ENCODE data around the gene AQP9.
"Not testable (repeated sequence)": the region's sequence is repeated elsewhere in the genome, so short reads cannot be mapped to it uniquely, and the experiment has no call there.

The AQP9 gene

GRCh38 chr15:58189148-58189811 is 51.1 kb downstream of the AQP9 start:
- Histone ChIP-seq H3K27ac (ENCODE audit: low read length) (no peak overlapping the region), H3F3A (ENCODE audit: insufficient read depth, low read length) (no peaks in the 10 kb centered on the region), H4K20me1 (ENCODE audit: insufficient read depth, low read length) (no peaks in the 10 kb centered on the region), H3K79me2 (ENCODE audit: low read length) (no peaks in the 10 kb centered on the region), H3K9me3 (replicated peaks; ENCODE audit: insufficient read depth, low read length) (no peaks in the 10 kb centered on the region), H3K4me1 (ENCODE audit: low read length) (no peaks in the 10 kb centered on the region), H3K27me3 (replicated peaks; ENCODE audit: insufficient read depth, low read length) (no peaks in the 10 kb centered on the region), H3K9ac (ENCODE audit: low read length) (no peak overlapping the region), H3K36me3 (replicated peaks; ENCODE audit: insufficient read depth, low read length) (no peaks in the 10 kb centered on the region), H2AFZ (ENCODE audit: low read length) (no peak overlapping the region), H3K4me3 (ENCODE audit: low read length) (no peak overlapping the region), H3K4me2 (ENCODE audit: low read depth, low read length) (no peak overlapping the region), H3K9me2 (replicated peaks; ENCODE audit: insufficient read depth, low read length) (no peaks in the 10 kb centered on the region)
- no peak for DNase-seq
- TF ChIP-seq EZH2 (optimal IDR thresholded peaks at IDR 0.05; ENCODE audit: low read depth, low read length) (no peak), CTCF (IDR thresholded peaks at IDR 0.05; ENCODE audit: low read length) (no peak), EZH2phosphoT487 (IDR thresholded peaks at IDR 0.05; ENCODE audit: low read length) (no peak)

- no peaks in the 10 kb centered on the region for H4K20me1 ChIP-seq (ENCODE audit: insufficient read depth, low read length)
- H3K27ac ChIP-seq (ENCODE audit: low read length), result no peak overlapping the region
- no peaks in the 10 kb centered on the region for H3K4me1 ChIP-seq (ENCODE audit: low read length)
- H3K9me3 ChIP-seq (replicated peaks; ENCODE audit: insufficient read depth, low read length), result no peaks in the 10 kb centered on the region
- no peak overlapping the region for H2AFZ ChIP-seq (ENCODE audit: low read length)
- no peaks in the 10 kb centered on the region for H3K36me3 ChIP-seq (replicated peaks; ENCODE audit: insufficient read depth, low read length)
- H3K9ac ChIP-seq (ENCODE audit: low read length), result no peak overlapping the region
- TF ChIP-seq CTCF (IDR thresholded peaks at IDR 0.05; ENCODE audit: low read length) (no peak), EZH2phosphoT487 (IDR thresholded peaks at IDR 0.05; ENCODE audit: low read length) (no peak), EZH2 (optimal IDR thresholded peaks at IDR 0.05; ENCODE audit: low read depth, low read length) (no peak)
- no peak overlapping the region for H3K4me2 ChIP-seq (ENCODE audit: low read depth, low read length)
- DNase-seq, result no peak
- no peaks in the 10 kb centered on the region for H3F3A ChIP-seq (ENCODE audit: insufficient read depth, low read length)
- H3K27me3 ChIP-seq (replicated peaks; ENCODE audit: insufficient read depth, low read length), result no peaks in the 10 kb centered on the region
- H3K9me2 ChIP-seq (replicated peaks; ENCODE audit: insufficient read depth, low read length), result no peaks in the 10 kb centered on the region
- H3K79me2 ChIP-seq (ENCODE audit: low read length), result no peaks in the 10 kb centered on the region
- no peak overlapping the region for H3K4me3 ChIP-seq (ENCODE audit: low read length)
Measured at GRCh38 chr15:58190419-58190818, 52.2 kb downstream of the AQP9 start.

GRCh38 chr15:58193636-58194035 is 55.5 kb downstream of the AQP9 start:
- not testable (repeated sequence) for H3K36me3 ChIP-seq (replicated peaks; ENCODE audit: insufficient read depth, low read length); H3K27me3 ChIP-seq (replicated peaks; ENCODE audit: insufficient read depth, low read length); H3K4me3 ChIP-seq (ENCODE audit: low read length); H3K9me3 ChIP-seq (replicated peaks; ENCODE audit: insufficient read depth, low read length); H3F3A ChIP-seq (ENCODE audit: insufficient read depth, low read length); H3K9me2 ChIP-seq (replicated peaks; ENCODE audit: insufficient read depth, low read length); DNase-seq; H4K20me1 ChIP-seq (ENCODE audit: insufficient read depth, low read length); H3K4me1 ChIP-seq (ENCODE audit: low read length); H3K9ac ChIP-seq (ENCODE audit: low read length); H3K79me2 ChIP-seq (ENCODE audit: low read length); H3K27ac ChIP-seq (ENCODE audit: low read length); H2AFZ ChIP-seq (ENCODE audit: low read length); H3K4me2 ChIP-seq (ENCODE audit: low read depth, low read length)

- Histone ChIP-seq H2AFZ (ENCODE audit: low read length) (no peak overlapping the region), H3K27ac (ENCODE audit: low read length) (no peak overlapping the region)
Measured at GRCh38 chr15:58200739-58201138, 62.6 kb downstream of the AQP9 start.

More at GRCh38 chr15:58200739-58201138, 62.6 kb downstream of the AQP9 start:
- no peak for TF ChIP-seq EZH2 (optimal IDR thresholded peaks at IDR 0.05; ENCODE audit: low read depth, low read length)
- Histone ChIP-seq H3K36me3 (replicated peaks; ENCODE audit: insufficient read depth, low read length) (no peaks in the 10 kb centered on the region), H3K4me1 (ENCODE audit: low read length) (no peaks in the 10 kb centered on the region), H3K79me2 (ENCODE audit: low read length) (no peaks in the 10 kb centered on the region), H3K9ac (ENCODE audit: low read length) (no peak overlapping the region), H4K20me1 (ENCODE audit: insufficient read depth, low read length) (no peaks in the 10 kb centered on the region), H3F3A (ENCODE audit: insufficient read depth, low read length) (no peaks in the 10 kb centered on the region), H3K27me3 (replicated peaks; ENCODE audit: insufficient read depth, low read length) (no peaks in the 10 kb centered on the region), H3K9me3 (replicated peaks; ENCODE audit: insufficient read depth, low read length) (no peaks in the 10 kb centered on the region), H3K4me2 (ENCODE audit: low read depth, low read length) (no peak overlapping the region), H3K4me3 (ENCODE audit: low read length) (no peak overlapping the region), H3K9me2 (replicated peaks; ENCODE audit: insufficient read depth, low read length) (no peaks in the 10 kb centered on the region)
- no peak for DNase-seq
